GM12872 (cell line): ENCODE data around the gene AK9.

Experiments used
- TF ChIP-seq, protein P1 (sequence below): IDR thresholded peaks from 3 replicates; pipeline ENCODE4 v1.5.1; 2011; ENCODE audit warnings: low read depth, mild to moderate bottlenecking, low read length, moderate library complexity; ENCODE audit not compliant: insufficient read depth

The AK9 gene

DNA sequence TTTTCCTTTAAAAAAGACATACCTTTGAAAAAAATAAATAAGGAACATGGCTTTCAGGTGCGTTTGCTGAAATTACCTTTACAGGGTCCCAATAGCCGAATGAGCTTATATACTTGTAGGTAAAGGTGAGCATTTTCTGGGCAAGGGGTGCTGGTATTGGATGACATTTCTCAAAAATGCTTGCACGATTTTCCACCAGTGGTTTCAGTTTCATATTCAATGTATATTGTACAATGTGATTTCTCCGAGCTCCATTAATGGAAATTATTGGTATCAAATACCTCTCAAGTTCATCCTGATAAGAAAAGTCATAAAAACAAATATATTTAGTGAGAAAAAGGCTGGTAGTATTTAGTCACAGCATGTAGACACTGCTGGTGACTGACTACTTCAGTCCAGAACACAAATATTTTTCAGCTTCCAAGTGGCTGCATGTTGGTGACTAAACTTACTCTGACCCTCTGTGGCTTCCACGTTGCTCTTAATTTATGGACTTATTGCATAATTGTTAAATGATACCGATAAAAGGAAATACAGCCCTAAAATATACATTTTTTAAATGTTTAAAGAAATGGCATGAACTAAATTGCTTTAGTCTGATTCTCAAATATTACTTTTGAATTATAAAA is 175.1 kb downstream of the AK9 start:
- TF ChIP-seq, protein P1, sequence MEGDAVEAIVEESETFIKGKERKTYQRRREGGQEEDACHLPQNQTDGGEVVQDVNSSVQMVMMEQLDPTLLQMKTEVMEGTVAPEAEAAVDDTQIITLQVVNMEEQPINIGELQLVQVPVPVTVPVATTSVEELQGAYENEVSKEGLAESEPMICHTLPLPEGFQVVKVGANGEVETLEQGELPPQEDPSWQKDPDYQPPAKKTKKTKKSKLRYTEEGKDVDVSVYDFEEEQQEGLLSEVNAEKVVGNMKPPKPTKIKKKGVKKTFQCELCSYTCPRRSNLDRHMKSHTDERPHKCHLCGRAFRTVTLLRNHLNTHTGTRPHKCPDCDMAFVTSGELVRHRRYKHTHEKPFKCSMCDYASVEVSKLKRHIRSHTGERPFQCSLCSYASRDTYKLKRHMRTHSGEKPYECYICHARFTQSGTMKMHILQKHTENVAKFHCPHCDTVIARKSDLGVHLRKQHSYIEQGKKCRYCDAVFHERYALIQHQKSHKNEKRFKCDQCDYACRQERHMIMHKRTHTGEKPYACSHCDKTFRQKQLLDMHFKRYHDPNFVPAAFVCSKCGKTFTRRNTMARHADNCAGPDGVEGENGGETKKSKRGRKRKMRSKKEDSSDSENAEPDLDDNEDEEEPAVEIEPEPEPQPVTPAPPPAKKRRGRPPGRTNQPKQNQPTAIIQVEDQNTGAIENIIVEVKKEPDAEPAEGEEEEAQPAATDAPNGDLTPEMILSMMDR = no peak

DNA sequence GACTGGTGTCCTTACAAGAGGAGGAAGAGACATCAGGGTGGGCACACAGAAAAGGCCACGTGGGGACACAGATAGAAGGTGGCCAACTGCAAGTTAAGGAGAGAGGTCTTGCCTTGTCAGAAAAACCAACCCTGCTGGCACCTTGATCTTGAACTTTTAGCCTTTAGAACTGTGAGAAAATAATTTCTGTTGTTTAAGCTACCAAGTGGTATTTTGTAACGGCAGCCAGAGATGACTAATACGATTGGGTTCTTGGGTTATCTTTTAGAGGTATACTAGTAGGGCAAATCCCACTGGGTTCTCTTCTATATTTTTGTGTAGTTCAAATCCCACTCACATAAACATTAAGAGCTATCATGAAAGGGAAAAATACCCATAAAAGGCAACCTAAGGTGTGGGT is 176.1 kb downstream of the AK9 start:
- TF ChIP-seq, protein P1 = no peak

DNA sequence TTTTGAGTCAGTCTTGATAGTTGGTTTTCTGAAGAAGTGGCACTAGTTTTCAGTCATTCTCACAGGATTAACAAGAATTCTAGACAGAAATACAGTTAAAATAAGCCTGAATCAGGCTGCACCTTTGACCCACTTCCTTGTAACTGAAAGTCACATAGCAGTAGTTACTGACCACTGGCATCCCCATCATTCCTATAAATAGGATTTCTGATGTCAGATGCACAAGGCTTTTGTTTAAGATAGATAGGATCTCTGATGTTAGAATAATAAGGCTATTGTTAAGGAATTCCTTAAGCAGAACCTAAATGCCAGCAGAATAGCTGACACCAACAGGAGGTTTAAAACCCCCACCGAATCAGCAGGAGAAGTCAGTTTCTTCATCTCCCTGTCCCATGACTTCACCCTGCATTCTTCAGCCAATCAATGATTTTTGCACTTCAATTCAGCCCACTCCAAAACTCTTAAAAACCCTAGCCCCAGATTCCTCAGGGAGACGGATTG is 177.4 kb downstream of the AK9 start:
- TF ChIP-seq, protein P1 = no peak

DNA sequence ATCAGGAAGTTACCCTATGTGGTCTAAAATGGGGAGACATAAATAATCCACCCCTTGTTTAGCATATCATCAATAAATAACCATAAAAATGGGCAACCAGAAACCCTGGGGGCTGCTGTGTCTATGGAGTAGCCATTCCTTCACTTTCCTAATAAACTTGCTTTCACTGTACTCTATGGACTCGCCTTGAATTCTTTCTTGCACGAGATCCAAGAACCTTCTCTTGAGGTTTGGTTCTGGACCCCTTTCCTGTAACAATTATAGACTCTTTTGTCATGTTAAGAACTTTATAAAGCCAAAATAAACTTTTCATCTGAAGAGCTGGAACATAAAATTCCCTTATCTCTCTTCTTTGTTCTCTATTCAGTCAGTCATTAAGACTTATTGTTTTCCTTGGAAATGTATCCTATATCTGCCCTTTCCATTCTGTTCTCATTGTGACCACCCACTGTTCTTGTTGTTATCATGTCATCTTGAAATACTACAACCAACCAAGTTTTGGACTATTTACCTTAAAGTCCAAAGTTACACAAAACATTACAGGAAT is 178.7 kb downstream of the AK9 start:
- TF ChIP-seq, protein P1 = no peak

DNA sequence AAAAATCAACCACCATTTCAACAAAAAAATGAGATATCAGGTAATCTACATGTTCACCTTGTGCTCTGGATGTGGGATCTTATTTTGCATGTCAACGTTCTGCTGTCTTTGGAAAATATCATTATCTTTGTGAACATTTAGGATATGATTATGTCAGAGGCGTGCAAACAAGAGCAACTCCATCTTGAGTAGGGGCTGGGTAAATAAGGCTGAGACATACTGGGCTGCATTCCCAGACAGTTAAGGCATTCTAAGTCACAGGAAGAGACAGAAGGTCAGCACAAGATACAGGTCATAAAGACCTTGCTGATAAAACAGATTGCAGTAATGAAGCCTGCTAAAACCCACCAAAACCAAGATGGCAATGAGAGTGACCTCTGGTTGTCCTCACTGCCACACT is 179.2 kb downstream of the AK9 start:
- TF ChIP-seq, protein P1 = no peak

DNA sequence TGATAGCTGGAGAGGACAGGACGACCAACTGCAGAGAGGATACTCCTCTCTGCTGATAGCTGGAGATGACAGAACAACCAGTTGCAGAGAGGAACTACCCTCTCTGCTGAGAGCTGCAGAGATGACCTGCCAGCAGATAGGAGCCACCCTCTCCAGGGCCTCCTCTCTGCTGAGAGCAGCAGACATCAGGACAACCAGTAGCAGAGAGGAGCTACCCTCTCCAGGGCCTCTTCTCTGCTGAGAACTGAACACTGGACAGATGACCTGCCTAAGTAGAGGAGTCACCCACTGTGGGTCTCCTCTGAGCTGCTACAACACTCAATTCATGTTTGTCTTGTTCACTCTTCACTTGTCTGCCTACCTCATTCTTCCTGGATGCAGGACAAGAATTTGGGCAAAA is 180.6 kb downstream of the AK9 start:
- TF ChIP-seq, protein P1 = no peak

DNA sequence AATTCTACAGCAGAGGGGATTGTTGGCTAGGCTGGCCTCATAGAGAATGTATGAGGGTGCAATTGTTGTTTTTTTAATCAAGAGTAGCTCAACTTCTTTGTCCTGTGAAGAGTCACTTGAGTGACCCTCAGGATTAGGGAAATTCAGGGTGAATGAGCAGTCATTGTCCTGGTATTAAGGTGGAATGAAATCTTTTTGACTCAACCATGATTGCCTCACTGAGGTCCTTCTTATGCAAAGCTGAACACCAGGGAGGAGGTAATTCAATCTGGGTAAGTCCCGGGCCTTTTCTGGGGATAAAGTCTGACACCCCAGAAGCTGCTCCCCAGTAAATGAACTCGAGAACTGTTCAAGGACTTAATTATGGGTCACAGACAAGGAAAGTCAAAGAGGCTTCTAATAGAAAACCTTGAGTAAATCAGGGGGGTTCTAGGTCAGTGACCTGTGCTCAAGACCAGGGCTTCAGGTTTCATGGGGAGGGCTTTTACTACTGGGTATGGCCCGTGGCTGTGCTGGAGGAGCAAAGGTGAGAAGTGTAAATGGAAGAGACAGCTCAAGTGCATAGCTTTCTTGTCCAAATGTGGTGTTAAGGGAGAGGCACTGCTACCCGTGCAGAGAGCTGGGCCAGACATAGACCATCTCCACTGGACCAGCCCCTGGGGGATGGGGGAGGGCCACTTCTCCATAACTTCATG is 182.7 kb downstream of the AK9 start:
- TF ChIP-seq, protein P1 = no peak
